Measurements from ENCODE around the gene PLXNA4.

DNA sequence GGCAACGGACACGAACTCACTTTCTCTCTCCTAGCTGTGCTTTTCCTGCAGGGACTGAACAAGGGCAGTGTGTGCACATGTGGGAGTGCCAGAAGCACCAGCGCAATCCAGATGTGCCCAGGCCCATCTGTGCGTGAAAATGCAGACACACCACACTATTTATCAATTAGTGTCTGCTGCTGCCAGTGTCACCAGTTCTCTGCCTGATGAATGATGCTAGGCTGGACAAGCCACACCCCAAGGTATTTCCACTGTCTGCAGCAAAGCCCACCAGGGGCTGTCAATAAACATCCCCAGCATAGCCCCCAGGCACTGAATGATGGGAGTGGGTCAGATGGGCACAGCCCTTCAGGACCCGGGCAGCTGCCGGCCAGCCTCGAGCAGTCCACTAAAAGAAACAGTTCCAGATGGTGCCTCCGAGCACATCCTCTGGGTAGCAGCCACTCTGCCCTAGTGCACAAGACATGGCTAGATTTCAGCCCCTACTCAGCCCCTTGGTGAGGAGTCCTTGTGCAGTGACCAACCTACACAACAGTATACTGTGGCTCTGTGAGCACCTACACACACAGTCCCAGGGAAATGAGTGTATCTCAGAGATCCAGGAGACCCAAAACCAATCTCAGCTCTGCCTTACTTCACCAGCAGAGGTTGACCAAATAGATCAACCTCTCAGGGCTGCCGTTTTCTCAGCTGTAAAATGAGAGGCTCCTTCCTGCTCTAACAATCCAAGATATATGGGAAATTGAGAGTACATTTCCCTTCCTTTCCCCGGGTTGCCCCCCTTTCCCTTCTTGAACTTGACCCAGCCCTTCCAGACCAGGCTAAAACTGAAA is 314.7 kb downstream of the PLXNA4 start:
- TF ChIP-seq CTCF (IDR thresholded peaks at IDR 0.05 in 2 of 3, conservative IDR thresholded peaks at IDR 0.05 in 1 of 3; ENCODE audit: borderline replicate concordance in 1 of 3, insufficient read depth in 1 of 3, low read depth in 2 of 3, low read length in 2 of 3), result no peak
- TF ChIP-seq POLR2AphosphoS5 (IDR thresholded peaks at IDR 0.05; ENCODE audit: low read depth, low read length), result no peak
- no peak for TF ChIP-seq EZH2 (IDR thresholded peaks at IDR 0.05)
- TF ChIP-seq, protein P1, sequence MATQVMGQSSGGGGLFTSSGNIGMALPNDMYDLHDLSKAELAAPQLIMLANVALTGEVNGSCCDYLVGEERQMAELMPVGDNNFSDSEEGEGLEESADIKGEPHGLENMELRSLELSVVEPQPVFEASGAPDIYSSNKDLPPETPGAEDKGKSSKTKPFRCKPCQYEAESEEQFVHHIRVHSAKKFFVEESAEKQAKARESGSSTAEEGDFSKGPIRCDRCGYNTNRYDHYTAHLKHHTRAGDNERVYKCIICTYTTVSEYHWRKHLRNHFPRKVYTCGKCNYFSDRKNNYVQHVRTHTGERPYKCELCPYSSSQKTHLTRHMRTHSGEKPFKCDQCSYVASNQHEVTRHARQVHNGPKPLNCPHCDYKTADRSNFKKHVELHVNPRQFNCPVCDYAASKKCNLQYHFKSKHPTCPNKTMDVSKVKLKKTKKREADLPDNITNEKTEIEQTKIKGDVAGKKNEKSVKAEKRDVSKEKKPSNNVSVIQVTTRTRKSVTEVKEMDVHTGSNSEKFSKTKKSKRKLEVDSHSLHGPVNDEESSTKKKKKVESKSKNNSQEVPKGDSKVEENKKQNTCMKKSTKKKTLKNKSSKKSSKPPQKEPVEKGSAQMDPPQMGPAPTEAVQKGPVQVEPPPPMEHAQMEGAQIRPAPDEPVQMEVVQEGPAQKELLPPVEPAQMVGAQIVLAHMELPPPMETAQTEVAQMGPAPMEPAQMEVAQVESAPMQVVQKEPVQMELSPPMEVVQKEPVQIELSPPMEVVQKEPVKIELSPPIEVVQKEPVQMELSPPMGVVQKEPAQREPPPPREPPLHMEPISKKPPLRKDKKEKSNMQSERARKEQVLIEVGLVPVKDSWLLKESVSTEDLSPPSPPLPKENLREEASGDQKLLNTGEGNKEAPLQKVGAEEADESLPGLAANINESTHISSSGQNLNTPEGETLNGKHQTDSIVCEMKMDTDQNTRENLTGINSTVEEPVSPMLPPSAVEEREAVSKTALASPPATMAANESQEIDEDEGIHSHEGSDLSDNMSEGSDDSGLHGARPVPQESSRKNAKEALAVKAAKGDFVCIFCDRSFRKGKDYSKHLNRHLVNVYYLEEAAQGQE (IDR thresholded peaks at IDR 0.05; ENCODE audit: low read depth), result no peak
- TF ChIP-seq POLR2A (IDR thresholded peaks at IDR 0.05; ENCODE audit: borderline replicate concordance, extremely low read depth, insufficient read depth, insufficient read length), result no peak
- no peak for TF ChIP-seq EGR1 (IDR thresholded peaks at IDR 0.05; ENCODE audit: low read depth)
- TF ChIP-seq CEBPB (IDR thresholded peaks at IDR 0.05; ENCODE audit: low read depth), result no peak
- no peak for TF ChIP-seq RAD21 (IDR thresholded peaks at IDR 0.05; ENCODE audit: low read depth)
- no peak for TF ChIP-seq YY1 (IDR thresholded peaks at IDR 0.05; ENCODE audit: extremely low read depth, insufficient replicate concordance, low read depth, low read length)
- no peak for TF ChIP-seq EZH2phosphoT487 (IDR thresholded peaks at IDR 0.05; ENCODE audit: borderline replicate concordance)
- TF ChIP-seq JUND (IDR thresholded peaks at IDR 0.05), result no peak
